SW480 (cell line): ENCODE results near the gene ACACA.

Experiments
- DNase-seq: peaks from one replicate; pipeline ENCODE4 v3.0.0-alpha.2; 2016; ENCODE audit warnings: low spot score

ACACA gene

DNA sequence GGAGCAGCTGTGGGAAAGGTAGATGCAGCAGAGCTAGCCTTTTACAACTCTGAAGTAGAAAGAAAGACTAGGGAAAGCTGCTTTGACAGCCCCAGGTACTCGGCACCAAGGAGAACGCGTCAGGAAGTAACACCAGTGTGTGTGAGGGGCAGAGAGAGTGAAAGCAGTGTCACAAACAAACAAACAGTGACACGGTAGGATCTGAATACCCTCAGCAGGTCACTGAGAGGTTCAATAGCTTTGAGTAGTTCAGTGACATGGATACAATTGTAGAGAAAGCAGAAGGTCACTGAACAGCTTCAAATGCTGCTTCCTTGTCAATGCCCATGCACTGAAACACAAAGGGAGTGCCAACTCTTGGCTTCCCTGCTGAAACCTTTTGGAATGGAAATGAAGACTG, 181.2 kb downstream of the ACACA start:
- no peak for DNase-seq

DNA sequence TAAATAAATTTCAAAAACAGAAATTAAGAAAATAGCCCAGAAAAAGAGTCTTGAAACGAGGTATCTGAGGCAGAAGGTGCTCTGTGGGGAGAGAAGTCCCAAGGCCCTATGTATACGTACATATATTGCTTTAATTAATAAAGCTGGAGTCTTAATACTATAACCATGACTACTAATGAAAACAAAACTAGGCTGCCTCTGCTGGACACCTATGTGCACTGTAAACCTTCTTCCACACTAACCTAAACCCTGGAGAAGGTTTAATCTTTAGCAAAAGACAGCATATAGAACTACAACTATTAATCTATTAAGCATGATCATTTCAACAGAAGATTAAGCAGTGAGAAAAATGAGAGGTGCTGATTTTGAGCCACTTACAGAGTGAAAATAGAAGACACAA, 184.8 kb downstream of the ACACA start:
- DNase-seq = no peak

DNA sequence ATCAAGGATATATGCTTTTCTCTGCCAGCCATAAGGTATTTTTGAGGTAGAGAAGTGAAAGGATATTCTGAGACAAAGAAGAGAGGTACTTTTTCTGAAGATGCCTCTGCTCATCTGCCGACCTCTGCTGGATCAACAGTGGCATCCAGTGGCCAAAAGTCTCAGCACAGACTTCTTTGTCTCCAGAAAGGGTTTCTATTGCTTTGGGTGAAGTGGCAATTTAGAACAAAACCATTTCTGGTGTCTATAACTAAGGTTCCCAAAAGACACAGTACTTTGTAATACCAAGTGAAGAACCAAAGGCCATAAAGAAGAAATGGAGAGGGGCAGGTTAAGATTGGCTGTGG, 186.1 kb downstream of the ACACA start:
- DNase-seq = peak; percentile 17

GRCh38 chr17:37219876-37220606, 186.6 kb downstream of the ACACA start:
- DNase-seq = no peak

- no peak for DNase-seq
These were observed 187.8 kb downstream of the ACACA start for GRCh38 chr17:37218849-37219248.

DNA sequence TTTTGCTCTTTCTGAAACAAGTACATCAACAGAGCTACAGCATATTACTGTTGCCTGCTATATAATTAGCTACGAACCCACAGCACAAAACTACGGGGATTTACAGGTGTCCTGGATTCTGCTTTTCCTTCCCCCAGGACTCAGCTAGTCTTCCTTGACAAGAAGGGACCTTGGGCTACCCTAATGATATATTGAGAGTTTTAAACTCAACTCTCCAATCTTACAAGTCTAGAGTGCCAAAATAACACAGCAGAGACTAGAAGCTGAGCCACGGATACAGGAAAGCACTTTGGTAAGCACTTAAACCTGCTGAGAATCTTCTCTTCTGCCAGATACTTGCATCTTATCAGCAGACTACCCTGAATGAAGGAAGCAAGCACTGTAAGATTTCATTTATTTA, 192.2 kb downstream of the ACACA start:
- DNase-seq = no peak

DNA sequence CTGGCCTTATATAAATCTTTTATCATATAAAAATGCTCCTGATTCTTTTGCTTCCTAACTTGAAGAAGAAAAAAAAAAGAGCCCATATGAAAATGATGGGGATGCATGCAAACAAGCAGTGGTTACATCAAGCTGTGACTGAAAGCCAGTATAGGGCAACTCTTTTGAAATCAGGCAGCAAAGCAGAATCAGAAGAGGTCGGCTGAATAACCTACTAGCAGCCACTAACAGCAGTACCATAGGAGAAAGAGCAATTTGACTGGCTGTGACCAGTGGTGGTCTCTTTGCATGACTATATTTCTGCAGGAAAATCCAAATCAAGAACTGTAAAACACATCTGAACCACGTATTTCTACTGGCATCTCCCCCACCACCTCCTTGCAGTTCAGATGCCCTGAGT, 192.7 kb downstream of the ACACA start:
- DNase-seq = no peak

GRCh38 chr17:37212179-37212578, 194.5 kb downstream of the ACACA start:
- DNase-seq = no peak

DNA sequence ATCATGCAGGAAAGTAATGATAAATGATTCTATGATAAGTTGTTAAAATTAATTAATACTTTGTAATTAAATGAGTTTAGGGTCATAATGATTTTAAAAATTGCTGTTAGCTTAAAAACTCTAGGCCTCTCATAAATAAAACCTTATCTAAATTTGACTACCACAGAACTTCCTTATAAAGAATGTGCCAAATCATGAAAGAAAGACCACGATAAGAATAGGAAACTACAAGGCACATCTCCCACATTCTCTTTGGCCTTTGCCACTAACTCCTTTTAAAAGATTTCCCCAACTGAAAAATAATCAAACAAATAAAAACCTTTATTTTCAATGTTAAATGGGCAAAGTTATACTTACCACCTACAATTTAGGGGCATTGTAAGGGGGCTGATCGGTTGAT, 195.5 kb downstream of the ACACA start:
- DNase-seq = no peak

DNA sequence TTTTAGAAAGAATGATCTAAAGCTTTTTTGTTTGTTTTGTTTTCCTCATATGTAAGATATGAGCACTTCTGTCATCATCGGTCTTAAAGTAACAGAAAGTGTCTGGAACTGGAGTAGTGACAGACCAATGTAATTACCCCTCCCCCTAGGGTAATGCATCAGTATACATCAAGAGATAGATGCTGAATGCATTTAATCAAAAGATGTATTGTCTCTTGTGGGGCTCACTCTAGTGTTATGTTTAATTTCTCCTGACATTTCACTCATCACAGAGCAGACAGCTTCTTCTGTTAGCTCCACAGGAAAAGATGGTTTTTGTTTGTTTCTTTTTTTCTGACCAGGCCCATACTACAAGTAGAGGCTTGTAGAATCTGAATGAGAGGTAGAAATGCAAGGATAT, 199.5 kb downstream of the ACACA start:
- no peak for DNase-seq

- no peak for DNase-seq
These were observed 200.3 kb downstream of the ACACA start for GRCh38 chr17:37206299-37206698.

- DNase-seq = no peak
These were observed 206.1 kb downstream of the ACACA start for GRCh38 chr17:37200497-37200896.

DNA sequence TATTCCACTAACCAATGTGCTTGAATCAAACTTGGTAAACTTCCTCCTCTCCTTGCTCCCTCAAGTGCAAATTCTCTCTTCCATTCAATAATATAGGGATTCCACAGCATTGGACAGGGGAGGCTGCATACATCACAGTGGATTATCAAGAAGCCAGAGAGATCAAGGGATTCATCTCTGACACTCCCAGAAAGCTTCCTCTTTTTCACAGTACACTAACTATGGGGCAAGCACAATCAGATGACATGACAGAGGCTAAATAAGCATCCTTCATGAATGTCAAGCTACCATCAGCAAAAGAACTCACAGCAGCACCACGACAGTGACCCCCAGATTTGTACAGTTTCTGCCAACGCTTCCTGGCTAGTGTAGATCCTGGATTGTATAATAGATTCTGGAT, 209.3 kb downstream of the ACACA start:
- no peak for DNase-seq

GRCh38 chr17:37194208-37194607, 212.4 kb downstream of the ACACA start:
- DNase-seq = no peak

GRCh38 chr17:37191219-37191618, 215.4 kb downstream of the ACACA start:
- no peak for DNase-seq

GRCh38 chr17:37190493-37190892, 216.1 kb downstream of the ACACA start:
- no peak for DNase-seq

DNA sequence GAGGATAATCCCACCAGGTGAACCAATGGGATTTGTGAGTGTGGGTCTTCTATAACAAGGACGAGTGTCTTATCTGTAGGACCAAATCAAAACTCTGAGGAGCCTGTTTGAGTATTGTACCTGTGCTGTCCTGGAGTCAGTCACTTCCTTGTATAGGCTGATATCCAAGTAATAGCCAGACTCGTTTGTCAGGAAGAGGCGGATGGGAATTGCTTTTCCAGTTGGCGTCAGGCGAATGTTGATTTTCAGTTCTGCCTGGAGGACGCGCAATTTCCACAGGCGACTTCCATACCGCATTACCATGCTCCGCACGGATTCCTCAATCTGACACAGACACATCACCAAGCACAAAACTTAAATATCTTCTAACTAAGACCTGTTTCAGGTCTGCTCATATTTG, 218.5 kb downstream of the ACACA start:
- no peak for DNase-seq

- DNase-seq = no peak
These were observed 219.4 kb downstream of the ACACA start for GRCh38 chr17:37187262-37187661.

DNA sequence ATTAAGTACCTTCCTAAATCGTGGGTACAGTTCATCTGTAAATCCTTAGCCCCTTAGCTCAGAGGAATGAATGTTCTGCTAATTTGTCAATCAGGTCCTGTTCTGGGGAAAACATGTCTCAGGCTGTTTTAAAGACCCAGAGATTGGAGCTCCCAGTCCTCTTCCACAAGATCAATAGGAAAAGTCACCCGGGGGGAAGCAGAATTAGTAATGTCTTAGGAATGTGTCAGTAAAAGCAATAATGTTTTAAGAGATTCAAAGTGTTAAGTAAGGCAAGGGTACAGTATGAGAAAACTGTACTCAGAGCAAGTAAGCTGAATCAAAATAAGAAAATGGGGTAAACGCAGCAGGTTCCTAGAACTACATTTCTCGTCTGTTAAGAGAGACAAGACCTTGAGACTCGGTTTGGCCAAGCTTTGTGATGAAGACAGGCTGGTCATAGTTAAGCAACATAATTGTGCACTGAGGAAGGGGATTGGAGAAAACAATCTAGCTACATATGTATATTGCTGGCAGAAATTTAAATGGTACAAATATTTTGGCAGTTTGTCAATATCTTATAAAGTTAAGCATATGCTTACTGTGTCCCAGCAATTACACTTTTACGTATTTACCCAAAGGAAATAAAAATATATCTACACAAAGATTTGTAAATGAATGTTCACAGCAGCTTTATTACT, 223.7 kb downstream of the ACACA start:
- no peak for DNase-seq

GRCh38 chr17:37180376-37180775, 226.3 kb downstream of the ACACA start:
- DNase-seq = no peak

DNA sequence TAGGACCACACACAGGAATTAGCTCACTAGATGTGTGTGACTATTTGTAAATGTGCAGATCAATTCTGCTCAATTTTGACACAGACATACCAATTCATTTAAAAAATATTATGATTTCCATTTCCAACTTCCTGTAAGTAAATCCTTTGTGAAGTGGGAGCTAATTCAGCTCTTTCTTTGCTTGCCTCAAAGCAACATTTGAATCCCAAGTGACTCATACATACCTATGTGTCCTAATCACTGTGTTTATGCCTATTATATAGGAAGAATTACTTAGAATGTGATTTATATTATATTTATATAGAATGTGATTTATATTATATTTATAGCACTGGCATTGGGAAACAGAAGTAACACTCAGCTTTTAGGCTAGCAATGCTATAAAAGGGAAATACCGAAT, 226.7 kb downstream of the ACACA start:
- DNase-seq = peak; percentile 9

- DNase-seq = no peak
These were observed 229.3 kb downstream of the ACACA start for GRCh38 chr17:37177254-37177870.

GRCh38 chr17:37176723-37177122, 229.9 kb downstream of the ACACA start:
- DNase-seq = no peak

GRCh38 chr17:37174205-37174604, 232.4 kb downstream of the ACACA start:
- no peak for DNase-seq
